Right ventricle myocardium superior (tissue), 1 donor: ENCODE data around the gene CNBP. TPM values are rescaled to one million over a fixed set of nuclear protein-coding genes. Genes with fewer than 3 reads are reported as not detected.
"Not testable (repeated sequence)": the region's sequence is repeated elsewhere in the genome, so short reads cannot be mapped to it uniquely, and the experiment has no call there.

Source experiments
- ATAC-seq: fragments of 200-7000 bp; cut with Tn5 transposase; one replicate; pipeline ENCODE4 v1.9.1; 2020; ENCODE audit warnings: mild to moderate bottlenecking; ENCODE audit not compliant: poor library complexity
- DNase-seq: peaks from one replicate; pipeline ENCODE4 v3.0.0-alpha.2; 2020
- intact Hi-C: fragments of 100-400 bp; cut with DNase I; formaldehyde crosslinking; loops from one replicate; pipeline ENCODE4 v1.11.2; 2022
- total RNA-seq: library from RNA; stranded (reverse); fragmentation: NEBNext Ultra II Directional; extraction: Animal tissue kit (Norgen Biotek cat#: 25700); gene quantifications from one replicate; pipeline ENCODE4 v1.2.1, GENCODE V29; 2021
- donor health status: DM: no; HTN: yes; CAD: no; lungs with severe emphysema.

Gene CNBP
- total RNA-seq, 1 donor from 2014 or later = 476 TPM

- ATAC-seq = peak; percentile 97
- intact Hi-C loops = no loop called here
- DNase-seq = peak; percentile 92
Observed at GRCh38 chr3:129160891-129161859, 22.5 kb downstream of the CNBP start, which contains the start of gene ISY1. TSS of gene ISY1 (minus strand) at chr3:129161063. CDS start at chr3:129160975, 88 bp downstream.

GRCh38 chr3:129144786-129145185 lies 38.9 kb downstream of the CNBP start:
- intact Hi-C loops = no loop called here
- DNase-seq (no peak), ATAC-seq (no peak)

GRCh38 chr3:129141011-129141410 lies 42.7 kb downstream of the CNBP start:
- DNase-seq, intact Hi-C loops, ATAC-seq: not testable (repeated sequence)

GRCh38 chr3:129139911-129140310 lies 43.8 kb downstream of the CNBP start:
- intact Hi-C loops = no loop called here
- ATAC-seq = no peak
- DNase-seq = no peak

GRCh38 chr3:129136275-129136674 lies 47.4 kb downstream of the CNBP start:
- DNase-seq, ATAC-seq, intact Hi-C loops: not testable (repeated sequence)

GRCh38 chr3:129132097-129132866 lies 51.4 kb downstream of the CNBP start:
- intact Hi-C loops = no loop called here
- DNase-seq = no peak
- peak; percentile 46 for ATAC-seq

GRCh38 chr3:129131465-129132088 lies 52.1 kb downstream of the CNBP start:
- ATAC-seq (no peak), DNase-seq (no peak)
- intact Hi-C loops = no loop called here

- ATAC-seq = no peak
- intact Hi-C loops = no loop called here
- DNase-seq = no peak
Observed at GRCh38 chr3:129130291-129130813, 53.3 kb downstream of the CNBP start.

GRCh38 chr3:129128357-129129155 lies 55.1 kb downstream of the CNBP start:
- ATAC-seq (no peak), DNase-seq (no peak)
- intact Hi-C loops = no loop called here

GRCh38 chr3:129126726-129127280 lies 56.9 kb downstream of the CNBP start:
- no peak for DNase-seq
- intact Hi-C loops = no loop called here

GRCh38 chr3:129123314-129124060 lies 60.2 kb downstream of the CNBP start:
- no peak for DNase-seq
- intact Hi-C loops = no loop called here
- ATAC-seq = no peak

More at GRCh38 chr3:129126726-129127280, 56.9 kb downstream of the CNBP start:
- ATAC-seq = no peak

- DNase-seq (no peak), ATAC-seq (peak; percentile 6)
- intact Hi-C loops = no loop called here
Observed at GRCh38 chr3:129122412-129123011, 61.2 kb downstream of the CNBP start.

GRCh38 chr3:129121792-129122411 lies 61.8 kb downstream of the CNBP start, which contains the start of gene RAB43:
TSS of gene RAB43 (minus strand) at chr3:129121804. CDS start at chr3:129121489, 315 bp downstream.
- peak; percentile 93 for DNase-seq
- intact Hi-C loops = no loop called here
- ATAC-seq = peak; percentile 90

- DNase-seq (peak; percentile 60), ATAC-seq (no peak)
- intact Hi-C loops = no loop called here
Observed at GRCh38 chr3:129121016-129121791, 62.5 kb downstream of the CNBP start.

- peak; percentile 92 for DNase-seq
- ATAC-seq = peak; percentile 59
- intact Hi-C loops = no loop called here
Observed at GRCh38 chr3:129120254-129121004, 63.3 kb downstream of the CNBP start.
